HepG2 (cell line): ENCODE data around the gene MCOLN1. TPM values are rescaled to one million over a fixed set of nuclear protein-coding genes. Genes with fewer than 3 reads are reported as not detected.

Experiments used
- DDIT3 ChIP-seq: sonication (generic); formaldehyde crosslinking; IDR thresholded peaks from 2 replicates; pipeline ENCODE4 v1.4.0; 2020; ENCODE audit warnings: mild to moderate bottlenecking, missing genetic modification reagents
- E2F5 ChIP-seq: sonication (generic); formaldehyde crosslinking; conservative IDR thresholded peaks from 2 replicates; pipeline ENCODE4 v1.4.0; 2020; ENCODE audit warnings: missing genetic modification reagents
- FOXP1 ChIP-seq, 2 experiments: fragments of 450-650 bp in 1 of 2; IDR thresholded peaks; 2 replicates each; pipeline ENCODE4 v1.6.1; 2017 to 2018; ENCODE audit warnings: antibody characterized with exemption in 1 of 2
- GMEB2 ChIP-seq: IDR thresholded peaks from 2 replicates; pipeline ENCODE4 v1.6.1; 2016; ENCODE audit warnings: missing biosample characterization, missing genetic modification reagents, low read depth
- HCFC1 ChIP-seq: fragments of 150-350 bp; IDR thresholded peaks from 2 replicates; pipeline ENCODE4 v1.6.1; 2014; ENCODE audit warnings: low read depth, low read length
- KMT2A ChIP-seq: sonication (generic); formaldehyde crosslinking; IDR thresholded peaks from 2 replicates; pipeline ENCODE4 v1.4.0; 2020; ENCODE audit warnings: missing genetic modification reagents
- MEIS1 ChIP-seq: sonication (generic); formaldehyde crosslinking; IDR thresholded peaks from 2 replicates; pipeline ENCODE4 v1.9.0; 2021; ENCODE audit warnings: mild to moderate bottlenecking, missing genetic modification reagents, moderate library complexity, borderline replicate concordance
- MIXL1 ChIP-seq: IDR thresholded peaks from 2 replicates; pipeline ENCODE4 v1.6.1; 2016
- MZF1 ChIP-seq: sonication (generic); formaldehyde crosslinking; IDR thresholded peaks from 2 replicates; pipeline ENCODE4 v1.8.1; 2023; ENCODE audit warnings: mild to moderate bottlenecking, missing genetic modification reagents, borderline replicate concordance
- NFIC ChIP-seq: IDR thresholded peaks from 2 replicates; pipeline ENCODE4 v1.6.1; 2012; ENCODE audit warnings: mild to moderate bottlenecking, low read length, inconsistent platforms
- SP140L ChIP-seq: sonication (generic); formaldehyde crosslinking; IDR thresholded peaks from 2 replicates; pipeline ENCODE4 v1.4.0; 2020; ENCODE audit warnings: missing genetic modification reagents, borderline replicate concordance
- SPEN ChIP-seq: sonication (generic); formaldehyde crosslinking; IDR thresholded peaks from 2 replicates; pipeline ENCODE4 v1.5.1; 2020; ENCODE audit warnings: low read depth, mild to moderate bottlenecking, missing genetic modification reagents
- ZKSCAN5 ChIP-seq: sonication (generic); formaldehyde crosslinking; IDR thresholded peaks from 2 replicates; pipeline ENCODE4 v1.5.1; 2020; ENCODE audit warnings: mild to moderate bottlenecking, missing genetic modification reagents
- ZNF12 ChIP-seq: sonication (generic); formaldehyde crosslinking; IDR thresholded peaks from 2 replicates; pipeline ENCODE4 v1.5.0; 2020; ENCODE audit warnings: missing genetic modification reagents
- ZNF20 ChIP-seq: sonication (generic); formaldehyde crosslinking; IDR thresholded peaks from 2 replicates; pipeline ENCODE4 v1.4.0; 2020; ENCODE audit warnings: mild to moderate bottlenecking, moderate library complexity, missing genetic modification reagents
- ZNF382 ChIP-seq: sonication (generic); formaldehyde crosslinking; IDR thresholded peaks from 2 replicates; pipeline ENCODE4 v1.5.0; 2020; ENCODE audit warnings: missing genetic modification reagents, mild to moderate bottlenecking, borderline replicate concordance
- ZNF432 ChIP-seq: sonication (generic); formaldehyde crosslinking; IDR thresholded peaks from 2 replicates; pipeline ENCODE4 v1.5.0; 2020; ENCODE audit warnings: missing genetic modification reagents, mild to moderate bottlenecking, borderline replicate concordance
- ZNF496 ChIP-seq: sonication (generic); formaldehyde crosslinking; IDR thresholded peaks from 2 replicates; pipeline ENCODE4 v1.8.1; 2023; ENCODE audit warnings: mild to moderate bottlenecking, moderate library complexity, missing genetic modification reagents; ENCODE audit not compliant: insufficient replicate concordance
- ZNF558 ChIP-seq: sonication (generic); formaldehyde crosslinking; IDR thresholded peaks from 2 replicates; pipeline ENCODE4 v1.9.0; 2022; ENCODE audit warnings: mild to moderate bottlenecking, missing genetic modification reagents, borderline replicate concordance
- ZNF574 ChIP-seq: sonication (generic); formaldehyde crosslinking; IDR thresholded peaks from 2 replicates; pipeline ENCODE4 v1.4.0; 2020; ENCODE audit warnings: missing genetic modification reagents
- ZNF747 ChIP-seq: sonication (generic); formaldehyde crosslinking; IDR thresholded peaks from 2 replicates; pipeline ENCODE4 v1.8.1; 2023; ENCODE audit warnings: missing genetic modification reagents, mild to moderate bottlenecking, borderline replicate concordance
- ZNF768 ChIP-seq: sonication (generic); formaldehyde crosslinking; IDR thresholded peaks from 2 replicates; pipeline ENCODE4 v1.4.0; 2020; ENCODE audit warnings: missing genetic modification reagents
- ZNF782 ChIP-seq: sonication (generic); formaldehyde crosslinking; IDR thresholded peaks from 2 replicates; pipeline ENCODE4 v1.4.0; 2020; ENCODE audit warnings: missing genetic modification reagents, mild to moderate bottlenecking, borderline replicate concordance
- polyA plus RNA-seq, 8 experiments: library from polyadenylated mRNA; depleted of rRNA in 3 of 8; stranded (reverse) in 7 of 8; unstranded in 1 of 8; fragments of >200 nt; fragmentation: Illumina TruSeq in 4 of 8; extraction: Trizol in 4 of 8; gene quantifications; 2 replicates each; pipeline versions ENCODE4 v1.2.1 to v1.2.3, GENCODE V29; 2011 to 2016; ENCODE audit warnings: low read depth in 4 of 8, missing spikeins in 1 of 8, mixed read lengths in 1 of 8; ENCODE audit not compliant: insufficient read depth in 1 of 8
- total RNA-seq, 5 experiments: library from RNA; depleted of rRNA; stranded (reverse); fragments of >200 nt; fragmentation: Illumina TruSeq; extraction: Trizol; gene quantifications; 2 replicates each; pipeline ENCODE4 v1.2.3, GENCODE V29; 2016; ENCODE audit warnings: low read depth in 1 of 5
- TF ChIP-seq, protein P1 (sequence below): IDR thresholded peaks from 2 replicates; pipeline ENCODE4 v1.6.1; 2016; ENCODE audit warnings: mild to moderate bottlenecking, missing biosample characterization, missing genetic modification reagents
- TF ChIP-seq, protein P2 (sequence below): sonication (generic); formaldehyde crosslinking; IDR thresholded peaks from 2 replicates; pipeline ENCODE4 v1.8.0; 2022; ENCODE audit warnings: missing genetic modification reagents, mild to moderate bottlenecking, borderline replicate concordance

The MCOLN1 gene
- total and polyA plus RNA-seq, 2 of the 13 experiments (the other 11 are each of a cell fraction or from before 2014, with no cell fraction given) = 3.4 to 15.7 TPM

- TF ChIP-seq E2F5 (CRISPR knock-in tag) (0 out of 2 replicates have a peak, but pooled peaks have one; percentile 43), ZNF496 (CRISPR knock-in tag) (no peak), ZNF768 (no peak), ZNF747 (CRISPR knock-in tag) (no peak), ZKSCAN5 (CRISPR knock-in tag) (no peak), MIXL1 (CRISPR knock-in tag) (peak; percentile 45; the same call in 1 of the 2 replicates), ZNF782 (CRISPR knock-in tag) (no peak), GMEB2 (CRISPR knock-in tag) (no peak), NFIC (no peak), MZF1 (CRISPR knock-in tag) (no peak), ZNF574 (peak; percentile 43; the same call in 1 of the 2 replicates), HCFC1 (no peak), ZNF382 (CRISPR knock-in tag) (no peak), KMT2A (CRISPR knock-in tag) (no peak), SP140L (no peak), ZNF12 (CRISPR knock-in tag) (no peak), ZNF20 (CRISPR knock-in tag) (no peak), DDIT3 (CRISPR knock-in tag) (no peak), ZNF558 (CRISPR knock-in tag) (no peak), SPEN (CRISPR knock-in tag) (no peak), FOXP1 (IDR thresholded peaks at IDR 0.05) (no peak), FOXP1 (CRISPR knock-in tag; IDR thresholded peaks at IDR 0.05) (no peak), ZNF432 (CRISPR knock-in tag) (no peak), MEIS1 (CRISPR knock-in tag) (no peak)
- TF ChIP-seq, protein P1, sequence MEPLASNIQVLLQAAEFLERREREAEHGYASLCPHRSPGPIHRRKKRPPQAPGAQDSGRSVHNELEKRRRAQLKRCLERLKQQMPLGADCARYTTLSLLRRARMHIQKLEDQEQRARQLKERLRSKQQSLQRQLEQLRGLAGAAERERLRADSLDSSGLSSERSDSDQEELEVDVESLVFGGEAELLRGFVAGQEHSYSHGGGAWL (CRISPR knock-in tag) = 0 out of 2 replicates have a peak, but pooled peaks have one; percentile 30
- TF ChIP-seq, protein P2, sequence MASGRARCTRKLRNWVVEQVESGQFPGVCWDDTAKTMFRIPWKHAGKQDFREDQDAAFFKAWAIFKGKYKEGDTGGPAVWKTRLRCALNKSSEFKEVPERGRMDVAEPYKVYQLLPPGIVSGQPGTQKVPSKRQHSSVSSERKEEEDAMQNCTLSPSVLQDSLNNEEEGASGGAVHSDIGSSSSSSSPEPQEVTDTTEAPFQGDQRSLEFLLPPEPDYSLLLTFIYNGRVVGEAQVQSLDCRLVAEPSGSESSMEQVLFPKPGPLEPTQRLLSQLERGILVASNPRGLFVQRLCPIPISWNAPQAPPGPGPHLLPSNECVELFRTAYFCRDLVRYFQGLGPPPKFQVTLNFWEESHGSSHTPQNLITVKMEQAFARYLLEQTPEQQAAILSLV (CRISPR knock-in tag) = no peak
These were observed 12.8 kb upstream of the MCOLN1 start (continued) for GRCh38 chr19:7509625-7510024.
